Measurements from ENCODE around the gene ADGRG3. TPM values are rescaled to one million over a fixed set of nuclear protein-coding genes. Genes with fewer than 3 reads are reported as not detected.

Gene ADGRG3
- total and polyA plus RNA-seq, 2 of the 13 experiments (the other 11 are each of a cell fraction or from before 2014, with no cell fraction given): 2.7 to 11.8 TPM

GRCh38 chr16:57704011-57704904, 36.2 kb downstream of the ADGRG3 start (continued):
- TF ChIP-seq, protein P1, sequence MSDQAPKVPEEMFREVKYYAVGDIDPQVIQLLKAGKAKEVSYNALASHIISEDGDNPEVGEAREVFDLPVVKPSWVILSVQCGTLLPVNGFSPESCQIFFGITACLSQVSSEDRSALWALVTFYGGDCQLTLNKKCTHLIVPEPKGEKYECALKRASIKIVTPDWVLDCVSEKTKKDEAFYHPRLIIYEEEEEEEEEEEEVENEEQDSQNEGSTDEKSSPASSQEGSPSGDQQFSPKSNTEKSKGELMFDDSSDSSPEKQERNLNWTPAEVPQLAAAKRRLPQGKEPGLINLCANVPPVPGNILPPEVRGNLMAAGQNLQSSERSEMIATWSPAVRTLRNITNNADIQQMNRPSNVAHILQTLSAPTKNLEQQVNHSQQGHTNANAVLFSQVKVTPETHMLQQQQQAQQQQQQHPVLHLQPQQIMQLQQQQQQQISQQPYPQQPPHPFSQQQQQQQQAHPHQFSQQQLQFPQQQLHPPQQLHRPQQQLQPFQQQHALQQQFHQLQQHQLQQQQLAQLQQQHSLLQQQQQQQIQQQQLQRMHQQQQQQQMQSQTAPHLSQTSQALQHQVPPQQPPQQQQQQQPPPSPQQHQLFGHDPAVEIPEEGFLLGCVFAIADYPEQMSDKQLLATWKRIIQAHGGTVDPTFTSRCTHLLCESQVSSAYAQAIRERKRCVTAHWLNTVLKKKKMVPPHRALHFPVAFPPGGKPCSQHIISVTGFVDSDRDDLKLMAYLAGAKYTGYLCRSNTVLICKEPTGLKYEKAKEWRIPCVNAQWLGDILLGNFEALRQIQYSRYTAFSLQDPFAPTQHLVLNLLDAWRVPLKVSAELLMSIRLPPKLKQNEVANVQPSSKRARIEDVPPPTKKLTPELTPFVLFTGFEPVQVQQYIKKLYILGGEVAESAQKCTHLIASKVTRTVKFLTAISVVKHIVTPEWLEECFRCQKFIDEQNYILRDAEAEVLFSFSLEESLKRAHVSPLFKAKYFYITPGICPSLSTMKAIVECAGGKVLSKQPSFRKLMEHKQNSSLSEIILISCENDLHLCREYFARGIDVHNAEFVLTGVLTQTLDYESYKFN (CRISPR knock-in tag; conservative IDR thresholded peaks at IDR 0.05): peak; percentile 96
- TF ChIP-seq BORCS8-MEF2B (CRISPR knock-in tag; IDR thresholded peaks at IDR 0.05) (no peak; the same call in 1 of the 2 replicates), ZNF343 (CRISPR knock-in tag; IDR thresholded peaks at IDR 0.05) (0 out of 2 replicates have a peak, but pooled peaks have one; percentile 71), ZSCAN29 (CRISPR knock-in tag; conservative IDR thresholded peaks at IDR 0.05) (peak; percentile 99), HNF4A (CRISPR knock-in tag; IDR thresholded peaks at IDR 0.05) (peak; percentile 71), PCBP1 (IDR thresholded peaks at IDR 0.05; ENCODE audit: borderline replicate concordance, low read depth, low read length) (no peak), CBX1 (IDR thresholded peaks at IDR 0.05; ENCODE audit: low read depth) (no peak), PRDM15 (CRISPR knock-in tag; IDR thresholded peaks at IDR 0.05) (no peak), FOXO1 (CRISPR knock-in tag; IDR thresholded peaks at IDR 0.05) (peak; percentile 11; the same call in 1 of the 2 replicates)

Data from HepG2 (cell line).